HEK293T (cell line): ENCODE data around the gene ATP9A.

Experiments used
- CTCF ChIA-PET: fragments of 350-600 bp; formaldehyde crosslinking; extraction: SDS; loops from one replicate; lab custom pipeline; 2021; ENCODE audit warnings: antibody characterized with exemption, inconsistent platforms; lab: Yijun Ruan, JAX
- POLR2A ChIA-PET: fragments of 350-600 bp; formaldehyde crosslinking; extraction: SDS; loops from one replicate; lab custom pipeline; 2020; ENCODE audit warnings: antibody characterized with exemption, inconsistent platforms; lab: Yijun Ruan, JAX
- DNase-seq: peaks from one replicate; pipeline ENCODE4 v3.0.0; 2012; ENCODE audit warnings: mixed read lengths; ENCODE audit errors: extremely low spot score
- ARNT ChIP-seq: fragments of 450-650 bp; IDR thresholded peaks from 2 replicates; pipeline ENCODE4 v1.6.1; 2017; ENCODE audit warnings: mild to moderate bottlenecking
- BHLHE40 ChIP-seq: fragments of 450-650 bp; IDR thresholded peaks from 2 replicates; pipeline ENCODE4 v1.6.1; 2016; ENCODE audit warnings: mild to moderate bottlenecking, moderate library complexity, borderline replicate concordance
- CTBP1 ChIP-seq: fragments of 450-650 bp; IDR thresholded peaks from 2 replicates; pipeline ENCODE4 v1.6.1; 2016; ENCODE audit warnings: borderline replicate concordance
- ELF4 ChIP-seq: fragments of 450-650 bp; IDR thresholded peaks from 2 replicates; pipeline ENCODE4 v1.6.1; 2017; ENCODE audit warnings: antibody characterized with exemption
- FOXA1 ChIP-seq: fragments of 450-650 bp; IDR thresholded peaks from 2 replicates; pipeline ENCODE4 v1.6.1; 2016; ENCODE audit warnings: mild to moderate bottlenecking
- FOXK2 ChIP-seq: fragments of 450-650 bp; IDR thresholded peaks from 2 replicates; pipeline ENCODE4 v1.6.1; 2016; ENCODE audit warnings: mild to moderate bottlenecking
- FOXM1 ChIP-seq: fragments of 450-650 bp; IDR thresholded peaks from 2 replicates; pipeline ENCODE4 v1.6.1; 2017; ENCODE audit warnings: mild to moderate bottlenecking, borderline replicate concordance
- HDGF ChIP-seq: fragments of 450-650 bp; IDR thresholded peaks from 2 replicates; pipeline ENCODE4 v1.6.1; 2017; ENCODE audit warnings: antibody characterized with exemption, borderline replicate concordance
- L3MBTL2 ChIP-seq: fragments of 450-650 bp; conservative IDR thresholded peaks from 2 replicates; pipeline ENCODE4 v1.6.1; 2016; ENCODE audit warnings: mild to moderate bottlenecking
- LEF1 ChIP-seq: fragments of 450-650 bp; IDR thresholded peaks from 2 replicates; pipeline ENCODE4 v1.6.1; 2017; ENCODE audit warnings: mild to moderate bottlenecking, borderline replicate concordance
- NFRKB ChIP-seq: fragments of 450-650 bp; IDR thresholded peaks from 2 replicates; pipeline ENCODE4 v1.6.1; 2016; ENCODE audit warnings: mild to moderate bottlenecking, moderate library complexity
- PKNOX1 ChIP-seq: fragments of 450-650 bp; IDR thresholded peaks from 2 replicates; pipeline ENCODE4 v1.6.1; 2016
- SP1 ChIP-seq: fragments of 450-650 bp; IDR thresholded peaks from 2 replicates; pipeline ENCODE4 v1.6.1; 2017
- SUZ12 ChIP-seq: fragments of 450-650 bp; IDR thresholded peaks from 2 replicates; pipeline ENCODE4 v1.6.1; 2016; ENCODE audit warnings: mild to moderate bottlenecking
- TARDBP ChIP-seq: fragments of 450-650 bp; IDR thresholded peaks from 2 replicates; pipeline ENCODE4 v1.6.1; 2016
- ZNF384 ChIP-seq: fragments of 450-650 bp; IDR thresholded peaks from 2 replicates; pipeline ENCODE4 v1.6.1; 2016

The ATP9A gene

GRCh38 chr20:51585148-51585547, 183.0 kb downstream of the ATP9A start:
- POLR2A ChIA-PET: no interaction called here

GRCh38 chr20:51584737-51585136, 183.5 kb downstream of the ATP9A start:
- POLR2A ChIA-PET: no interaction called here

More at GRCh38 chr20:51585148-51585547, 183.0 kb downstream of the ATP9A start:
- CTCF ChIA-PET: no interaction called here
- TF ChIP-seq TARDBP (no peak), SP1 (no peak), ARNT (no peak), LEF1 (no peak), SUZ12 (no peak), ZNF384 (no peak), FOXK2 (no peak), HDGF (no peak), ELF4 (no peak), PKNOX1 (no peak), BHLHE40 (no peak), CTBP1 (no peak), FOXA1 (no peak), FOXM1 (no peak)
- no peak for DNase-seq

GRCh38 chr20:51584116-51584515, 184.1 kb downstream of the ATP9A start:
- TF ChIP-seq L3MBTL2 (no peak), CTBP1 (no peak), TARDBP (no peak), ZNF384 (no peak), PKNOX1 (no peak), LEF1 (no peak), NFRKB (no peak), HDGF (no peak), SP1 (no peak)
- no peak for DNase-seq
- POLR2A ChIA-PET: no interaction called here
- CTCF ChIA-PET: no interaction called here

More at GRCh38 chr20:51584737-51585136, 183.5 kb downstream of the ATP9A start:
- no peak for DNase-seq
- TF ChIP-seq FOXM1 (no peak), NFRKB (no peak), HDGF (no peak), PKNOX1 (no peak), ARNT (no peak), FOXK2 (no peak), LEF1 (no peak), ZNF384 (no peak), L3MBTL2 (no peak), ELF4 (no peak), TARDBP (no peak), BHLHE40 (no peak), SP1 (no peak), CTBP1 (no peak), SUZ12 (no peak), FOXA1 (no peak)
- CTCF ChIA-PET: no interaction called here

GRCh38 chr20:51583499-51583898, 184.7 kb downstream of the ATP9A start:
- POLR2A ChIA-PET: no interaction called here
- CTCF ChIA-PET: no interaction called here
- DNase-seq: no peak
- no peak for TF ChIP-seq SUZ12

- TF ChIP-seq CTBP1: no peak
- TF ChIP-seq PKNOX1: no peak
- no peak for TF ChIP-seq SP1
- no peak for TF ChIP-seq ARNT
- ChIA-PET CTCF (no interaction called here), POLR2A (no interaction called here)
- DNase-seq: no peak
Measured at GRCh38 chr20:51583073-51583472, 185.1 kb downstream of the ATP9A start.

GRCh38 chr20:51581571-51581970, 186.6 kb downstream of the ATP9A start:
- no peak for TF ChIP-seq BHLHE40
- TF ChIP-seq ELF4: no peak
- no peak for TF ChIP-seq TARDBP
- no peak for TF ChIP-seq FOXM1
- no peak for TF ChIP-seq NFRKB
- TF ChIP-seq FOXK2: no peak
- no peak for TF ChIP-seq PKNOX1
- no peak for TF ChIP-seq ARNT
- no peak for TF ChIP-seq SP1
- no peak for TF ChIP-seq LEF1
- no peak for TF ChIP-seq SUZ12
- TF ChIP-seq ZNF384: no peak
- TF ChIP-seq FOXA1: no peak
- TF ChIP-seq L3MBTL2: no peak
- no peak for TF ChIP-seq CTBP1
- TF ChIP-seq HDGF: no peak
- CTCF ChIA-PET: no interaction called here
- DNase-seq: no peak
- POLR2A ChIA-PET: no interaction called here
